ENCODE measurements around the gene CNOT2.

Gene CNOT2

GRCh38 chr12:70307868-70308267 is 64.6 kb downstream of the CNOT2 start:
- H3K27ac ChIP-seq = no peak overlapping the region
- in situ Hi-C loops (cut with HindIII; ENCODE audit: low pct_ligation_motif_present, low sequenced_read_pairs) = no loop called here
- TF ChIP-seq CTCF (IDR thresholded peaks at IDR 0.05; ENCODE audit: low read depth, low read length, missing control alignments) = no peak
- H3K4me3 ChIP-seq (ENCODE audit: low read depth, low read length) = no peak overlapping the region
- DNase-seq = no peak
- no peaks in the 10 kb centered on the region for H3K36me3 ChIP-seq (replicated peaks)
- H3K27me3 ChIP-seq (replicated peaks) = no peaks in the 10 kb centered on the region

GRCh38 chr12:70309348-70309747 is 66.1 kb downstream of the CNOT2 start:
- TF ChIP-seq CTCF (IDR thresholded peaks at IDR 0.05; ENCODE audit: low read depth, low read length, missing control alignments) = no peak
- DNase-seq = no peak
- Histone ChIP-seq H3K4me3 (ENCODE audit: low read depth, low read length) (no peak overlapping the region), H3K27me3 (replicated peaks) (no peaks in the 10 kb centered on the region), H3K36me3 (replicated peaks) (no peaks in the 10 kb centered on the region), H3K27ac (no peak overlapping the region)
- in situ Hi-C loops (cut with HindIII; ENCODE audit: low pct_ligation_motif_present, low sequenced_read_pairs) = no loop called here

GRCh38 chr12:70314145-70314544 is 70.9 kb downstream of the CNOT2 start:
- no peak overlapping the region for H3K27ac ChIP-seq
- H3K27me3 ChIP-seq (replicated peaks) = no peaks in the 10 kb centered on the region
- H3K4me3 ChIP-seq (ENCODE audit: low read depth, low read length) = no peak overlapping the region
- DNase-seq = no peak
- in situ Hi-C loops (cut with HindIII; ENCODE audit: low pct_ligation_motif_present, low sequenced_read_pairs) = no loop called here
- no peaks in the 10 kb centered on the region for H3K36me3 ChIP-seq (replicated peaks)
- no peak for TF ChIP-seq CTCF (IDR thresholded peaks at IDR 0.05; ENCODE audit: low read depth, low read length, missing control alignments)

- Histone ChIP-seq H3K36me3 (replicated peaks) (no peaks in the 10 kb centered on the region), H3K4me3 (ENCODE audit: low read depth, low read length) (no peak overlapping the region), H3K27ac (no peak overlapping the region), H3K27me3 (replicated peaks) (no peaks in the 10 kb centered on the region)
- DNase-seq = no peak
- no peak for TF ChIP-seq CTCF (IDR thresholded peaks at IDR 0.05; ENCODE audit: low read depth, low read length, missing control alignments)
- in situ Hi-C loops (cut with HindIII; ENCODE audit: low pct_ligation_motif_present, low sequenced_read_pairs) = no loop called here
Measured at GRCh38 chr12:70317781-70318180, 74.5 kb downstream of the CNOT2 start.

GRCh38 chr12:70319605-70320004 is 76.4 kb downstream of the CNOT2 start:
- Histone ChIP-seq H3K27ac (no peak overlapping the region), H3K27me3 (replicated peaks) (no peaks in the 10 kb centered on the region), H3K4me3 (ENCODE audit: low read depth, low read length) (no peak overlapping the region)

More at GRCh38 chr12:70319605-70320004, 76.4 kb downstream of the CNOT2 start:
- TF ChIP-seq CTCF (IDR thresholded peaks at IDR 0.05; ENCODE audit: low read depth, low read length, missing control alignments) = no peak
- H3K36me3 ChIP-seq (replicated peaks) = peaks cover 2% of the 10 kb centered on the region
- no peak for DNase-seq
- in situ Hi-C loops (cut with HindIII; ENCODE audit: low pct_ligation_motif_present, low sequenced_read_pairs) = no loop called here
